NCI-H1417 (cell line): Measurements from ENCODE around the gene C20orf173.
A peak's percentile ranks its signal among the peaks of the same experiment; 100 is the strongest.
"Not testable (repeated sequence)": the region's sequence is repeated elsewhere in the genome, so short reads cannot be mapped to it uniquely, and the experiment has no call there.

ENCODE experiments used
- DNase-seq, 3 experiments: peaks; one replicate each; lab custom pipeline; 2025; lab: John Stamatoyannopoulos, UW

C20orf173 gene

DNA sequence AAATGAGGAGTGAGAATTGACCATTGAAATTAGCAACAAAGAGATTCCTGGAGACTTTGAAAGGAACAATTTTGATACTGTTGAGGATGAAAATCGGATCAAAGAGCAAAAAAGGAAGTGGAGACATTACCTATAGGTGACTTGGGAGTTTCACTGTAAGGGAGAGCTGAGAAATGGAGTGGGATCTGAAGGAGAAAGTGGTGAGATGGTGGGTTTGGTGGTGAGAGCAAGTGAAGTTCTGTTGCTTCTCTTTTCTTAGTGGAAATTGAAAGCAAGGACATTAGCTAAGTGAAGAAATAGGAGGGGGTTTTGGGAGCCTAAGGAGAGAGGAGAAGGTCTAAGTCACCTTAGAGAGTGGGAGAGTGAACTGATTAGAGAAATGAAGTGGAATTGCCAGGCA lies 16.7 kb upstream of the C20orf173 start:
- no peak for DNase-seq

DNA sequence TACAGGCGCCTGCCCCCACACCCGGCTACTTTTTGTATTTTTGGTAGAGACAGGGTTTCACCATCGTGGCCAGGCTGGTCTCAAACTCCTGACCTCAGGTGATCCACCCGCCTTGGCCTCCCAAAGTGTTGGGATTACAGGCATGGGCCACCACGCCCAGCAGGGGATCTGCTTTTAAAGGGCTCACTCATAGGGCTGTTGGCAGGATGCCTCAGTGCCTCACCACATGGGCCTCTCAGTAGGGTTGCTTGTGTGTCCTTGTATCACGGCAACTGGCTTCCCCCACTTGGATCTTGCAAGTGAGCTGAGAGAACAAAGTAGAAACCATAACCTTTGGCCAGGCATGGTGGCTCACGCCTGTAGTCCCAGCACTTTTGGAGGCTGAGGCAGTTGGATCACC lies 15.5 kb upstream of the C20orf173 start:
- not testable (repeated sequence) for DNase-seq

DNA sequence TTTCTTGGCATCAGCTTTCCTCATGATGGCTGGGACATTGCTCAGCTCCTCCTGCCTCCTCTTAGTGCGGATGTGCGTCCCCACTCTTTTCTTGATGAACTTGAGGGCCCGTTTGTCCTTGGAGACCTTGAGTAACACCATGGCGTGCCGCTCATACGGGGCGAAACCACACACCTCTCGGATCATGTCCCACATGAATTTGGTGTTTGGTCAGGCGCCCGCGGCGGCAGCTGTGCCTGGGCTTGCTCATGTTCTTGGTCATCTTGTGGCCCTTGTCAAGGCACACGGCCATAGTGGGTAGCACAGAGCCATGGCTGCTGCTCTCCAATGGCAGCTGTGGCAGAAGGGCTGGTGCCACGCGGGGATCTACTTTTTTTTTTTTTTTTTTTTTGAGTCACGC lies 15.0 kb upstream of the C20orf173 start:
- DNase-seq = no peak

DNA sequence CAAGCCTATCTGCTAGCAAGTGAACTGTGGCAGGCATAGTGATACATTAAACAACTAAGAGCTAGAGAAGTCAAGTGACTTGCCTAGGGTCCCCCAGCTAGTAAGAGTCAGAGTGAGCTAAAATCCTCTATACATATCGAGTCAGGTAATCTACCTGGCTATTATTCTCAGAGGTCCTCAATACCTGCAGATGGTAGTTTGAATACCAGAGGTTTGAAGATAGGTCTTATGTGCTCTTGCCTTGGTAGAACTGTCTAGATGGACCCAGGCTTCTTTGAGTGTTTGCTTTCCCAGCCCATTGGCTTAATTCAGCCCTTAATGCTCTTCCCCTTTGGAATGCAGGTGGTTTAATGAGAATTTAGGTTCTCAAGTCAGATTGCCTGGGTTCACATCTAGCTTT lies 13.5 kb upstream of the C20orf173 start:
- DNase-seq = no peak

DNA sequence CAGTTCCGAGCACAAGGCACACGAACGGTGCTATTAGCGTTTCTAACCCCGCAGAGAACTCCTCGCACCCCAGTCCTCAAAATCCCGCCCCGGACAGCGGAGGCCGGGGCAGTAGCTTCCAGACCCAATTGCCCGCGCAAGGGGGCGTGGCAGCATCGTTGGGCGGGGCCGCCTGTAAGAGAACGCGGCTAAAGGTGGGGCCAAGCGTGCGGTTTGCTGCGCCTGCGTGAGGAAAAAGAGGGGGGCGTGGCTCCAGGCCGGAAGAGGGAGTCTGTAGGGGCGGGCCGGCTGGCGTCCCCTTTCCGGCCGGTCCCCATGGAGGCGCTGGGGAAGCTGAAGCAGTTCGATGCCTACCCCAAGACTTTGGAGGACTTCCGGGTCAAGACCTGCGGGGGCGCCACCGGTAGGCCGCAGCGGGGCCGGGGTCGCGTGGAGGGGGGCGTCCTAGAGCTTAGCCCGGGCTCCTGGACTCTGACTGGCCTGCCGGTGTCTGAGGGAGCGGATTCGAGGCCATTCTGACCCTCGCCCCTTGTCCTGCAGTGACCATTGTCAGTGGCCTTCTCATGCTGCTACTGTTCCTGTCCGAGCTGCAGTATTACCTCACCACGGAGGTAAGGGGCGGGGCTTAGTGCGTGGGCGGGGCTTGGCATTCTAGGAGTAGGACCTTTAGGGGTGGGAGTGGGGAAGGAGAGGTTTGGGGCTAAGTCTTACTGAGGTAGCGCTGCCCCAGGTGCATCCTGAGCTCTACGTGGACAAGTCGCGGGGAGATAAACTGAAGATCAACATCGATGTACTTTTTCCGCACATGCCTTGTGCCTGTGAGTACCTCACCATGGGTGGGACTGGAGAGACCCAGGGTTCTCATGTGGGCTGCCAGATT lies 12.6 kb upstream of the C20orf173 start, which contains the start of gene ERGIC3:
Gene ERGIC3, plus strand, starts transcription at position 296 of the 880 bp plus-strand sequence. Its CDS starts 20 bp downstream, at position 316.
- DNase-seq = peak; percentile 95 to 98 (median 96)

DNA sequence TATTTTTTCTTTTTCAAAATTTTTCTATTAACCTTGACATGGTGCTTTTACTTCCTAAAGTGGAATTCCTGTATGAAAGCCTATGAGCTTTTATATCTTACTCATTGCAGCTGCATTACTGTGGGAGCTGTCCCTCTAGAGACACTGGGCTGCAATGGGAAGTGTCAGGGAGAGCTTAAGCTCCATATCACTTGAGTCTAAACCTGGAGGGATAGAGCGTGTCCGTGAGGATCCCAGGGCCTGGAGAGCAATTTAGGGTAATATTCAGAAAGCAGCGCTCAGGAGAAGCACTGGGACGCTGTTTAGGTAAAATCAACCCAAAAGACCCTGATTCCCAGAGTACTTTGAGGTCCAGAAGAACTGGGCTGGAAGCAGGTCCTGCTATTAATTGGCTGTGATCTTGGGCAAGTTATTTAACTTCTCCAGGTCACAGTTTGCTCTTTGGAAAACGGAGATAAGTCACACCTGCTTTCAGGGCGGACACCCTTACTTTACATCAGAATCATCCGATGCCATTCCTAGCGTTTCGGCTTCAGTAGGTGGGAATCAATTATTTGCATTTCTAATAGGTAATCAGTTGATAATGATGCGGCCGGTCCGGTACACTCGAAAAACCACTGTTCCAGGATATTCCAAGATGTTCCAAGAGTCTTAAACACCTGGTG lies 11.8 kb upstream of the C20orf173 start:
- DNase-seq = peak in 2 of 3 experiments; percentile 39 to 58

DNA sequence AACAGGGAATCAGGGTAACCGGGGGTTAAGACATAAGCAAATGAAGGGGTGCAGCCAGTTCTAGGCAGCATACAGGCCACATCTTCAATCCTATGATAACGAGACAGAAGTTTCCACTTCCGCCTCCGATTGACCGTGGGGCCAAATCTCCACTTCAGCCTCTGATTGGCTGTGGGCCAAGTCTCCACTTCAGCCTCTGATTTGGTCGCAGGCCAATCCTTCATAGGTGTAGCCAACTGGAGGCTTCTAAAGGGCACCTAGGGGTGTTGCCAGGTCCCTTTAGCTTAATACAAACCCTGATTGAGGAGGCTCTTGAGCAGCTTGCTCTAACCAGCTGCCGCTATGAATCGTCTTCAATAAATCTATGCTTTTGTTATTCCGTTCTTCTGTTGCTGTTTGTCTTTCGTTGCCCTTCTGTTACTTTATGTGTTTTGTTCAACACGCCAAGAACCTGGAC lies 10.3 kb upstream of the C20orf173 start:
- DNase-seq = peak; percentile 94 to 98 (median 97)

DNA sequence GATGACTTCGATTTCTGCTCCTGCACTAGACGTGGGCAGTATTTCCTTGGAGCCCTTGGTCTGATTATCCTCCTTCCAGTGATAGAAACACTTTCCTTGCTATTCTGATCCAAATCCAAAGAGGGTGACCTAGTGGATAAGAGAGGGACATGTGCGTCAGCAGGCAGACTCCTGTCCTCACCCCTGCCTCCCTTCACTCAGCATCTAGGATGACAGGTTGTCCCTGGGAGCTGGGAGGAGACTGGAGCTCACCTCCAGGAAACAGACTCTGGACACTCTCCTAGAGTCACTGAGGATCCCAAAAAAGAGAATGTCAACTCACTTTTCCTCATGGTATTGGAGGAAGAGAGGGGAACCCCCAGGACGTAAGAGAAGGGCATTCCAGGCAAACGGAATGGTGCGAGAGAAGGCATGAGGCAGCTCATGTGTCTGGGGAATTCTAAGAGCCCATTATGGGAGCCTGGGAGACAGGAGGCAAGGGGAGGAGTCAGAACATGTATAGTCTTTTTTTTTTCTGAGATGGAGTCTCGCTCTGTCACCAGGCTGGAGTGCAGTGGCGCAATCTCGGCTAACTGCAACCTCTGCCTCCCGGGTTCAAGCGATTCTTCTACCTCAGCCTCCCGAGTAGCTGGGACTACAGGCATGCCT lies 2.2 kb downstream of the C20orf173 start:
- DNase-seq = no peak

DNA sequence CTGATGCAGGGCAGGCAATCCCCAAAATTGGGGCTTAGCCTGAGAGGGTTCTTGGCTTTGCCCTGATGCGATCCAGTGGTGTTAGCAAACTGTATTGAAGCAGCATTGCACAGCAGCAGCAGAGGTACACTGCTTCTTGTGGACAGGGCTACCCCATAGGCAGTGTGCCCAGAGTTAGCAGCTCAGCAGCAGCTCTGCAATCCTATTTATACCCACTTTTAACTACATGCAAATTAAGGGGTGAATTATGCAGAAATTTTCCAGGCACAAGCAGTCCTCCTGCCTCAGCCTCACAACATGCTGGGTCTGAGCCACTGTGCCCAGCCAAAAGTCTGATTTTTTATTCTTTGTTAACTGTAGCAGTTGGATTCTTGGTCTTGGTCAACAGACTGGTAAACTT lies 3.8 kb downstream of the C20orf173 start:
- DNase-seq = no peak

DNA sequence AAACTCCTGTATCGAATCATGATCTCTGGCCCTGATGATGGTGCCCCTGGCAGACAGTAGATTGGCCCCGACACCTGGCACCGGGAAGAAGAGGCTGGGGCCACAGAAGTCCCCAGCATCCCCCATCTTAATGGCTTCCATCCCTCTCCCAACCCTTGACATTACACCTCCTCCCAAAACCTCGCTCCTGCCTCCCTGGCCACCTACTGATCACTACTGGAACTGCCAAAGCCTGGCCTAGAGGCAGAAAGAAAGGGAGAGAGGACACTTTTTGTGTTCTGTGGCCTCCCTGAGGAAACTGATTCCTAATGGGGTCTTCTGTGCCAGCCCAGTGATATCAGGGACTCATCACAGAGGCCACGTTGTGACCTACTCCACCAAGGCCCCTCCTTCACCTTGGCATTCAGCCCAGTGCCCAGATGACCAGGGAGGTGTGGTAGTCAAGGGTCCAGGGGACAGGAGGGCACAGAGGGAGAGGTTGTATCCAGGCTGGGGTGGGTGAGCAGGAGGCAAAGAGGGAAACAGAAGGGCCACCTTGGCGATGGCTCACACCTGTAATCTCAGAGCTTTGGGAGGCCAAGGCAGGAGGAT lies 6.1 kb downstream of the C20orf173 start:
- peak in 1 of 3 experiments; percentile 18 for DNase-seq

DNA sequence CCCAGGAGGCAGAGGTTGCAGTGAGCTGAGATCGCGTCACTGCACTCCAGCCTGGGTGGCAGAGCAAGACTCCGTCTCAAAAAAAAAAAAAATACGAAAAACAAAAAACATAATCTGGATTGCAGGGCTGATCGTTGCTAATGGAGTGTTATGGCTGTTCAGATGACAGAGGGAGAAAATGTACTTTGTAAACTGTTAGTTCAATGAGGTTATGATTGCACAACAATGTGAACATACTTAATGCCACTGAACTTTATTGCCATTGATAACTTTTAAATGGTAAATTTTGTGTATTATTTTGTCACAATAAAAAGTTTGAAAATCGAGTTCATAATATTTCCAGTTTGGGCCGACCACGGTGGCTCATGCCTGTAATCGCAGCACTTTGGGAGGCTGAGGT lies 10.5 kb downstream of the C20orf173 start:
- no peak for DNase-seq

DNA sequence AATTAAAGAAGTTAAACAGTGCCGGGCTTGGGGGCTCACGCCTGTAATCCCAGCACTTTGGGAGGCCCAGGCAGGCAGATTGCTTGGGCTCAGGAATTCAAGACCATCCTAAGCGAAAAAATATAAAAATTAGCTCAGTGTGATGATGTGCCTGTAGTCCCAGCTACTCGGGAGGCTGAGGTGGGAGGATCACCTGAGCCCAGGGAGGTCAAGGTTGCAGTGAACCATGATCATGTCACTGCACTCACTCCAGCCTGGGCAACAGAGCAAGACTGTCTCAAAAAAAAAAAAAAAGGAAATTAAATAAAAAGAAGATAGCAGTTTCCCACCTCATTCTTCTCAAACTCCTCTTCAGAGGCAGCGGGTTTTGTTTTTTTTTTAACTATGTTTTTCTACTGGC lies 11.7 kb downstream of the C20orf173 start:
- not testable (repeated sequence) for DNase-seq

DNA sequence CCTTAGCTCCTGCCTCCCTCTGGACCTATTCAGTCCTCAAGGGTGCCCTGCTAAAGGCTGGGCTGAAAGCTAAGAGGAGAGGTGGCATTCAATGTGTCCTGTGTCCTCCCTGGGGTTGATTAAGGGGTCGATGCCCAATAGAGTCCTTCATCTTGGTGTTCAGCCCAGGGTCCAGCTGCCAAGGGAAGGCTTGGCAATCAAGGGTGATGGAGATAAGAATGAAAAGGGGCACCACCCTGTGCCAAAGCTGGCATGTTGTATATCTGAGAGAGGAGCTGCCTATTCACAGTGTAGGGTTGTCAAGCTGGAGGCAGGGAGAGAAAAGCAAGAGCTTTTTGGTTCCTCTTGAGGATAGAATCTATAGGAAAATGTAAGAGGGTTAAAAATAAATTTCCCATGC lies 12.3 kb downstream of the C20orf173 start:
- DNase-seq = no peak

DNA sequence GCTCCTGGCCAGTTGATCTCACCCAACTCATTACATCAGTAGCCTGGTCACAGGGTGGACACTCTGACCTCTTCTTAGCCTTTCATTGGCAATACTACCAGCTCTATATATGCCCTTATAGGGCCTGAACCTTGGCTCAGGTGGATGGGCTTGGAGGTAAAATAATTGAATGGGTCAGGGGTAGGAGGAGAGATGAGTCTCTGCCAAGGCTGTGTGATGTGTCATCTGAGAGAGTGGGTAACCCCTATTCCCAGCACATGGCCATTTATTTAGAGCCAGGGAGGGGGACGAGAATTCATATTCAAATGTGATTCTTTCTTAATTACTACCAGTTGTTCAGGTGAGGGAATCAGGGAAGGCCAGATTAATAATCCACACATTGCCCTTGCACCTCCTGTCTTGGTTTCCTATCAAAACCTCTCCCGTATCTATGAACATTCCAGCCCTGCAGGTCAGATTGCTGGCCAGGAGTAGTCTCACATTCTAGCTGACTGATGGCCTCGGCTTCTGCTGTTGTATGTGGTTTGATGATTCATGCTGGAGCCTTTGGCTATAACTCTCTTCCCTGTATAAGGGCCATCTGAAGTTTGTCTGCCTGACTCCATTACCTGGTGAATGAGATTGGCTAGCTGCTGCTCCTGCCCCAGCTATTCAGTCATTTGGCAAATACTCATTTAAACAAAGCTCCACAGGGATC lies 13.4 kb downstream of the C20orf173 start:
- DNase-seq = no peak

DNA sequence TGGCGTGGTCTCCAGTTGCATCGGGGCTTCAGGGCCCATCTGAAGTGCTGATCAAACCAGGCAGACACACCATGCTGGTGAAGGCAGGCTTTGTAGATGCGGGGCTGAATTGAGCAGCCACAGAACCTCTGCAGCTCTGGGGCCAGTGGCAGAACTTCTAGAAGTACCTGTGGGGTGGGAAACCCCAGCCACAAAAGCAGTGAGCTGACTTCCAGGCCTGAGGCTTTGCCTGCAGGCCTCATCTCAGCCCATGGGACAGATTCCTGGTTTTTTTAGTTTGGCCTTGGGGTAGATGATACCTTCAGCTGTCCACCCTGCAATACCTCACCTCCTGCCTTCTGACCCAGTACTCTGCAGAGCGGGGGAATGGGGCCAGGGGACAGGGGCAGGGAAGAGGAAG lies 14.1 kb downstream of the C20orf173 start:
- DNase-seq = no peak

DNA sequence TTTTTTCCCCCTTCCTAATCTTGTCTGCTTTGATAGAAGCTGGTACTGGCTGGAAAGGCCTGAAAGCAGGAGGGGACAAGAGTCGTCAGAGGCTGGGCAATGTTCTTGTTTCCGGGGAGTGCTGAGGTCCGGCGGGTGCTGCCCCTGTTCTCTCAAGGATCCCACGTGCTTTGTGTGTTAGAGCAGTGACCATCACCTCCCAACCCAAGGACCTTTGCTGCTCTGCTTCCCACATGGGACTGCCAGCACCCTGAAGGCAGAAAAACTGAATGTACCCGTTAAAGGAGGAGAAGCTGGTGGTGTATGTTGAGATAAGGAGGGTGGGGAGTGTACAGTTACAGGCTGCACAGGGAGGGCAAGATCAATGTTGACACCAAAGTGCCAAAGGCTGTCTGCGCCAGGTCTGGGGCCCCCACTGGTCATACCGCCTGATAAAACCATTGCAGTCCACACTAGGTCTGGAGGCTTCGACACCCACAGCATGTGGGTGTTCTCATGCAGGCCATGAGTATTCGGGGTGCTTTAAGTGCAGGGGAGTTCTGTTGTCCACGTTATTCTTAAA lies 15.0 kb downstream of the C20orf173 start:
- DNase-seq = no peak

DNA sequence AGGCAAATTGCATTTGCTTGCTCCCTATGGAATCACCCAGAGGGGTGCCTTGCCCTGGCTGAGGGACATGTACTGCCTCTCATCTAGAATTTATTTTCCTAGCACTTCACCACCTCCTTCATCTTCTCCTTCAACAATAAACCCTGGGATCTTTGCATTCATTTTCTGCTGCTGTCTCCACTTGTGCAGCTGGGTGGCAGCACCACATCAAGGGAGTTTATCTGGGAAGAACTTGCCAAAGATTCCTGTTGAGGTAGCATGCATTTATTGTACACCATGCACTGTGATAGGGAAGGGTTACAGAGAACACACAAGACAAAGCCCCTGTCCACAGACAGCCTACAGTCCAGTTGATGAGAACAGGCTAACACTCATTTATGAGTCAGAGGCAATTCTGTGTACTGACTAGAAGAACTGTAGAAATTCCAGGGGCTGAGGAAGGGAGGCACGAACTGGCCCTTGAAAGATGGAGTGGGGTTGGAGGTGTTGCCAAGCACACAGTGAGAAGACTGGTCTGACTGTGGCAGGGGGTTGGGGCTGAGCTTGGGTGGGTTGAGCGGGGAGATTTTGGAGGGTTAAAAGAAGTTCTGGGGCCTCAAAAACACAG lies 17.5 kb downstream of the C20orf173 start:
- peak; percentile 1 to 59 (median 29) for DNase-seq

DNA sequence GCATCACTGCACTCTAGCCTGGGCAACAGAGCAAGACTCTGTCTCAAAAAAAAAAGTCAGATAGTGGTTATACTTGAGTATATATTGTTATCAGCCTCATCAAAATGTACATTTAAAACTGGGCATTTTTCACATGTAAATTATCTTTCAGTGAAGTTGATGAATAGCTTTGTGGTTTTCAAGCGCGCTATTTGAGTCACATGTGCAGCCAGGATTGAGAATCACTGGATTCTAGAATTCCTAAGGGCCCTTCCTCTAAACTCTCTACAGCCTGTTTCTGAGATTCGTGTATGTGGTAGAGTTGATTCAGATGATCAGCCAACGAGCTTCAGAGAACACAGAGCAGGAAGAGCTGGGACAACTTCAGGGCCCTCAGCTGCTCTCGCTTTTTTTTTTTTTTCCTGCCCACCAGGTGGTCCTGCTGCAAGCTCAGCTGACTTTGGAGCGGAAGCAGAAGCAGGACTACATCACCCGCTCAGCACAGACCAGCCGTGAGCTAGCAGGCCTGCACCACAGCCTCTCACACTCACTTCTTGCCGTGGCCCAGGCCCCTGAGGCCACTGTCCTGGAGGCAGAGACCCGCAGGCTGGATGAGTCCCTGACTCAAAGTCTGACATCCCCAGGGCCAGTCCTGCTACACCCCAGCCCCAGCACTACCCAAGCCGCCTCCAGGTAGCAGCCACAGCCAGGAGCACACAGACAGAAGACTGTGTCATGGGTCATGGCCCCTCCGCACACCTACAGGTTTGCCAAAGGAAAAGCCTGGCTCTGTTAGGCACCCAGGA lies 18.3 kb downstream of the C20orf173 start:
- no peak for DNase-seq

DNA sequence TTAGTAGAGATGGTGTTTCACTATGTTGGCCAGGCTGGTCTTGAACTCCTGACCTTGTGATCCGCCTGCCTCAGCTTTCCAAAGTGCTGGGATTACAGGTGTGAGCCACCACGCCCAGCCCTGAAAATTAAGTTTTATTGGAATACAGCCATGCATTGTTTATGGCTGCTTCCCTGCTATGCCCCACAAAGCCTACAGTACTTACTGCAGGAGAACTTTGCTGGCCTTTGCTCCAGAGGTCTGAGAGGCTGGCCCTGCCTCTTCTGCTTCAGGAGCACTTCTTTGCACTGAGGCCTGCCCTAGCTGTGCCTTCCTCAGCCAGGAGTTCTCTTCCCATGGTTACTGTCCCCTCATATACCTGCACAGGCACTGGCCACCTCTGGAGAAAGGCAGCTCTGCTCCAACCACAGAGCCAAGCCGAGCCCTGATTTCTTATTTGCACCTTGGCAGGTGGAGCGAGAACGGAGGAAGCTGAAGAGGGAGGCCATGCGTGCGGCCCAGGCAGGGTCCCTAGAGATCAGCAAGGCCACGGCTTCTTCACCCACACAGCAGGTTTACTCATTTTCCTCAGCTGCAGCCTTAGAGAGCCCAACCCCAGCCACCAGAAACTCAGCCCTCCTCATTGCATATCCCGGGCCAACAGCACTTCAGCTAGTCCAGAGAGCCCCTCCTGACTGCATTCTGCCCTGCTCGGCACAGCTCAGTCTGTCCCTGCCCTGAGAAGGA lies 20.8 kb downstream of the C20orf173 start:
- no peak for DNase-seq
